WTC11 (cell line): ENCODE data around the gene ALKBH2. TPM values are rescaled to one million over a fixed set of nuclear protein-coding genes. Genes with fewer than 3 reads are reported as not detected.

Source experiments
- ATAC-seq: fragments of 200-7000 bp; cut with Tn5 transposase; 2 replicates; pipeline ENCODE4 v1.10.0; 2021; ENCODE audit warnings: mild to moderate bottlenecking, moderate library complexity
- CTCF ChIA-PET: fragments of 300-600 bp; sonication (Branson Sonifier 250); formaldehyde crosslinking; loops from one replicate; lab custom pipeline; 2021; ENCODE audit warnings: antibody characterized with exemption; lab: Charles Lee
- POLR2A ChIA-PET: fragments of 350-600 bp; sonication (Branson Sonifier 250); formaldehyde crosslinking; loops from one replicate; lab custom pipeline; 2021; ENCODE audit warnings: antibody characterized with exemption; lab: Charles Lee
- DNase-seq: peaks from one replicate; pipeline ENCODE4 v3.0.0; 2021; ENCODE audit warnings: low spot score
- H3K27ac Mint-ChIP-seq: 2 replicates; pipeline ENCODE4 v1.8.0; 2021; ENCODE audit warnings: mixed read lengths
- H3K27me3 Mint-ChIP-seq: 2 replicates; pipeline ENCODE4 v1.8.0; 2021; ENCODE audit warnings: low read depth, mild to moderate bottlenecking, moderate library complexity, mixed read lengths
- H3K36me3 Mint-ChIP-seq: 2 replicates; pipeline ENCODE4 v1.8.0; 2021; ENCODE audit warnings: mixed read lengths
- H3K4me1 Mint-ChIP-seq: 2 replicates; pipeline ENCODE4 v1.8.0; 2022; ENCODE audit warnings: mixed read lengths
- H3K4me3 Mint-ChIP-seq: 2 replicates; pipeline ENCODE4 v1.8.0; 2021; ENCODE audit warnings: mild to moderate bottlenecking, moderate library complexity, mixed read lengths
- H3K9me3 Mint-ChIP-seq: 2 replicates; pipeline ENCODE4 v1.8.0; 2021; ENCODE audit warnings: mixed read lengths
- CBFB ChIP-seq: sonication (generic); formaldehyde crosslinking; IDR thresholded peaks from 2 replicates; pipeline ENCODE4 v1.8.1; 2022; ENCODE audit warnings: mild to moderate bottlenecking, low read depth, missing genetic modification reagents
- CREB1 ChIP-seq: sonication (generic); formaldehyde crosslinking; IDR thresholded peaks from 2 replicates; pipeline ENCODE4 v1.8.0; 2023; ENCODE audit warnings: mild to moderate bottlenecking, missing genetic modification reagents
- CREM ChIP-seq: sonication (generic); formaldehyde crosslinking; IDR thresholded peaks from 2 replicates; pipeline ENCODE4 v1.8.1; 2022; ENCODE audit warnings: mild to moderate bottlenecking, missing genetic modification reagents, moderate library complexity
- ELF4 ChIP-seq: sonication (generic); formaldehyde crosslinking; IDR thresholded peaks from 2 replicates; pipeline ENCODE4 v1.8.1; 2022; ENCODE audit warnings: low read depth, mild to moderate bottlenecking, moderate library complexity, missing genetic modification reagents
- ETV6 ChIP-seq: sonication (generic); formaldehyde crosslinking; IDR thresholded peaks from 2 replicates; pipeline ENCODE4 v1.8.1; 2022; ENCODE audit warnings: mild to moderate bottlenecking, missing genetic modification reagents
- FOXK1 ChIP-seq: sonication (generic); formaldehyde crosslinking; IDR thresholded peaks from 2 replicates; pipeline ENCODE4 v1.8.0; 2022; ENCODE audit warnings: mild to moderate bottlenecking, moderate library complexity, missing genetic modification reagents
- GABPB1 ChIP-seq: sonication (generic); formaldehyde crosslinking; IDR thresholded peaks from 2 replicates; pipeline ENCODE4 v1.8.1; 2023; ENCODE audit warnings: mild to moderate bottlenecking, missing genetic modification reagents
- GRHL2 ChIP-seq: fragments of 250-450 bp; sonication (Bioruptor Pico); IDR thresholded peaks from 2 replicates; pipeline ENCODE4 v1.8.0; 2022; ENCODE audit warnings: mild to moderate bottlenecking, moderate library complexity; ENCODE audit not compliant: insufficient replicate concordance, severe bottlenecking
- IRF2 ChIP-seq: sonication (generic); formaldehyde crosslinking; IDR thresholded peaks from 2 replicates; pipeline ENCODE4 v1.8.0; 2022; ENCODE audit warnings: low read depth, missing genetic modification reagents, borderline replicate concordance
- KAT7 ChIP-seq: sonication (generic); formaldehyde crosslinking; IDR thresholded peaks from 2 replicates; pipeline ENCODE4 v1.8.1; 2023; ENCODE audit warnings: missing genetic modification reagents, mild to moderate bottlenecking, borderline replicate concordance
- NR3C1 ChIP-seq: sonication (generic); formaldehyde crosslinking; conservative IDR thresholded peaks from 2 replicates; pipeline ENCODE4 v1.8.1; 2023; ENCODE audit warnings: low read depth, mild to moderate bottlenecking, missing genetic modification reagents
- SP1 ChIP-seq: sonication (generic); formaldehyde crosslinking; conservative IDR thresholded peaks from 2 replicates; pipeline ENCODE4 v1.8.1; 2022; ENCODE audit warnings: missing genetic modification reagents
- TCF7 ChIP-seq: sonication (generic); formaldehyde crosslinking; IDR thresholded peaks from 2 replicates; pipeline ENCODE4 v1.8.0; 2022; ENCODE audit warnings: mild to moderate bottlenecking, low read depth, missing genetic modification reagents, moderate library complexity
- TEAD1 ChIP-seq: sonication (generic); formaldehyde crosslinking; IDR thresholded peaks from 2 replicates; pipeline ENCODE4 v1.8.0; 2022; ENCODE audit warnings: mild to moderate bottlenecking, missing genetic modification reagents
- ZNF219 ChIP-seq: sonication (generic); formaldehyde crosslinking; IDR thresholded peaks from 2 replicates; pipeline ENCODE4 v1.8.0; 2023; ENCODE audit warnings: missing genetic modification reagents, mild to moderate bottlenecking, borderline replicate concordance
- ZNF423 ChIP-seq: fragments of 250-450 bp; sonication (Bioruptor Pico); IDR thresholded peaks from 2 replicates; pipeline ENCODE4 v2.1.2; 2022; ENCODE audit warnings: mild to moderate bottlenecking, moderate library complexity
- total RNA-seq: library from RNA; stranded (reverse); gene quantifications from 3 replicates; pipeline ENCODE4 v1.2.3, GENCODE V29; 2021
- TF ChIP-seq, protein P1 (sequence below): fragments of 250-450 bp; sonication (Bioruptor Pico); IDR thresholded peaks from 2 replicates; pipeline ENCODE4 v1.9.0; 2021; ENCODE audit warnings: mild to moderate bottlenecking
- TF ChIP-seq, protein P2 (sequence below): sonication (generic); formaldehyde crosslinking; IDR thresholded peaks from 2 replicates; pipeline ENCODE4 v1.8.1; 2023; ENCODE audit warnings: mild to moderate bottlenecking, missing genetic modification reagents, moderate library complexity
- TF ChIP-seq, protein P3 (sequence below): sonication (generic); formaldehyde crosslinking; IDR thresholded peaks from 2 replicates; pipeline ENCODE4 v1.8.0; 2022; ENCODE audit warnings: mild to moderate bottlenecking, missing genetic modification reagents
- TF ChIP-seq, protein P4 (sequence below): sonication (generic); formaldehyde crosslinking; IDR thresholded peaks from 2 replicates; pipeline ENCODE4 v1.8.0; 2023; ENCODE audit warnings: mild to moderate bottlenecking, missing genetic modification reagents
- TF ChIP-seq, protein P5 (sequence below): sonication (generic); formaldehyde crosslinking; IDR thresholded peaks from 2 replicates; pipeline ENCODE4 v1.8.1; 2022; ENCODE audit warnings: missing genetic modification reagents, borderline replicate concordance

Gene ALKBH2
- total RNA-seq, 1 experiment from 2014 or later, result 15.2 TPM

DNA sequence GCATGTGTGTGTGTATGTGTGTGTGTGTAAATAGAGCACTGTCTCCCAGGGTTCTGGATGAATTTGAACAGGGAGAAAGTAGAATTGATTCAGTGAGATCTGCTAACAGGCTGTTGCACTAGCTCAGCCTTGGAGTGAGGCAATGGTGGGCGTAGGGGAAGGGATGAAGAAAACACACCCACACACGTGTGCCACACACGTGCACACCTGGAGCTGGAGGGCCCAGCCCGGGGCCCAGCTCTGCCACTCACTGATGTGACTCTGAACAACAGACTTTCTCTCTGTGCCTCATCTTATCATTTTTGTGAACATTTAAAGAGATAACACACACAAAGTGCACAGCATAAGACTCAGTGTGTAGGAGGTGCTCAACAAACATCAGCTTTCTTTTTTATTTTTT lies 27.3 kb upstream of the ALKBH2 start:
- no peaks in the 10 kb centered on the region; the same call in 1 of the 2 replicates for H3K27me3 Mint-ChIP-seq
- H3K9me3 Mint-ChIP-seq, result no peaks in the 10 kb centered on the region
- POLR2A ChIA-PET, result no interaction called here
- TF ChIP-seq GRHL2 (no peak), TEAD1 (no peak), SP1 (CRISPR knock-in tag) (no peak), NR3C1 (CRISPR knock-in tag) (no peak), FOXK1 (no peak), ZNF423 (CRISPR knock-in tag) (no peak), ZNF219 (CRISPR knock-in tag) (no peak), CREM (no peak), GABPB1 (CRISPR knock-in tag) (no peak), ELF4 (CRISPR knock-in tag) (no peak)
- TF ChIP-seq, protein P1, sequence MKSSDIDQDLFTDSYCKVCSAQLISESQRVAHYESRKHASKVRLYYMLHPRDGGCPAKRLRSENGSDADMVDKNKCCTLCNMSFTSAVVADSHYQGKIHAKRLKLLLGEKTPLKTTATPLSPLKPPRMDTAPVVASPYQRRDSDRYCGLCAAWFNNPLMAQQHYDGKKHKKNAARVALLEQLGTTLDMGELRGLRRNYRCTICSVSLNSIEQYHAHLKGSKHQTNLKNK (CRISPR knock-in tag), result no peak
- TF ChIP-seq, protein P2, sequence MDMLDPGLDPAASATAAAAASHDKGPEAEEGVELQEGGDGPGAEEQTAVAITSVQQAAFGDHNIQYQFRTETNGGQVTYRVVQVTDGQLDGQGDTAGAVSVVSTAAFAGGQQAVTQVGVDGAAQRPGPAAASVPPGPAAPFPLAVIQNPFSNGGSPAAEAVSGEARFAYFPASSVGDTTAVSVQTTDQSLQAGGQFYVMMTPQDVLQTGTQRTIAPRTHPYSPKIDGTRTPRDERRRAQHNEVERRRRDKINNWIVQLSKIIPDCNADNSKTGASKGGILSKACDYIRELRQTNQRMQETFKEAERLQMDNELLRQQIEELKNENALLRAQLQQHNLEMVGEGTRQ (CRISPR knock-in tag), result no peak
- TF ChIP-seq, protein P3, sequence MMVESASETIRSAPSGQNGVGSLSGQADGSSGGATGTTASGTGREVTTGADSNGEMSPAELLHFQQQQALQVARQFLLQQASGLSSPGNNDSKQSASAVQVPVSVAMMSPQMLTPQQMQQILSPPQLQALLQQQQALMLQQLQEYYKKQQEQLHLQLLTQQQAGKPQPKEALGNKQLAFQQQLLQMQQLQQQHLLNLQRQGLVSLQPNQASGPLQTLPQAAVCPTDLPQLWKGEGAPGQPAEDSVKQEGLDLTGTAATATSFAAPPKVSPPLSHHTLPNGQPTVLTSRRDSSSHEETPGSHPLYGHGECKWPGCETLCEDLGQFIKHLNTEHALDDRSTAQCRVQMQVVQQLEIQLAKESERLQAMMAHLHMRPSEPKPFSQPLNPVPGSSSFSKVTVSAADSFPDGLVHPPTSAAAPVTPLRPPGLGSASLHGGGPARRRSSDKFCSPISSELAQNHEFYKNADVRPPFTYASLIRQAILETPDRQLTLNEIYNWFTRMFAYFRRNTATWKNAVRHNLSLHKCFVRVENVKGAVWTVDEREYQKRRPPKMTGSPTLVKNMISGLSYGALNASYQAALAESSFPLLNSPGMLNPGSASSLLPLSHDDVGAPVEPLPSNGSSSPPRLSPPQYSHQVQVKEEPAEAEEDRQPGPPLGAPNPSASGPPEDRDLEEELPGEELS (CRISPR knock-in tag), result no peak
- TF ChIP-seq, protein P4, sequence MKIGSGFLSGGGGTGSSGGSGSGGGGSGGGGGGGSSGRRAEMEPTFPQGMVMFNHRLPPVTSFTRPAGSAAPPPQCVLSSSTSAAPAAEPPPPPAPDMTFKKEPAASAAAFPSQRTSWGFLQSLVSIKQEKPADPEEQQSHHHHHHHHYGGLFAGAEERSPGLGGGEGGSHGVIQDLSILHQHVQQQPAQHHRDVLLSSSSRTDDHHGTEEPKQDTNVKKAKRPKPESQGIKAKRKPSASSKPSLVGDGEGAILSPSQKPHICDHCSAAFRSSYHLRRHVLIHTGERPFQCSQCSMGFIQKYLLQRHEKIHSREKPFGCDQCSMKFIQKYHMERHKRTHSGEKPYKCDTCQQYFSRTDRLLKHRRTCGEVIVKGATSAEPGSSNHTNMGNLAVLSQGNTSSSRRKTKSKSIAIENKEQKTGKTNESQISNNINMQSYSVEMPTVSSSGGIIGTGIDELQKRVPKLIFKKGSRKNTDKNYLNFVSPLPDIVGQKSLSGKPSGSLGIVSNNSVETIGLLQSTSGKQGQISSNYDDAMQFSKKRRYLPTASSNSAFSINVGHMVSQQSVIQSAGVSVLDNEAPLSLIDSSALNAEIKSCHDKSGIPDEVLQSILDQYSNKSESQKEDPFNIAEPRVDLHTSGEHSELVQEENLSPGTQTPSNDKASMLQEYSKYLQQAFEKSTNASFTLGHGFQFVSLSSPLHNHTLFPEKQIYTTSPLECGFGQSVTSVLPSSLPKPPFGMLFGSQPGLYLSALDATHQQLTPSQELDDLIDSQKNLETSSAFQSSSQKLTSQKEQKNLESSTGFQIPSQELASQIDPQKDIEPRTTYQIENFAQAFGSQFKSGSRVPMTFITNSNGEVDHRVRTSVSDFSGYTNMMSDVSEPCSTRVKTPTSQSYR (CRISPR knock-in tag), result no peak
- TF ChIP-seq, all 79 proteins: peak for 0
- DNase-seq, result no peak
- Mint-ChIP-seq H3K36me3 (no peaks in the 10 kb centered on the region), H3K4me1 (peaks cover 12% of the 10 kb centered on the region), H3K27ac (no peak overlapping the region), H3K4me3 (no peak overlapping the region)
- ATAC-seq, result no peak
- CTCF ChIA-PET, result interaction anchor here (0.7 to 1.7 kb wide), 2 partner anchors 9 to 265 kb away, joined by 3 to 9 read pairs; no protein-coding TSS in a partner anchor

DNA sequence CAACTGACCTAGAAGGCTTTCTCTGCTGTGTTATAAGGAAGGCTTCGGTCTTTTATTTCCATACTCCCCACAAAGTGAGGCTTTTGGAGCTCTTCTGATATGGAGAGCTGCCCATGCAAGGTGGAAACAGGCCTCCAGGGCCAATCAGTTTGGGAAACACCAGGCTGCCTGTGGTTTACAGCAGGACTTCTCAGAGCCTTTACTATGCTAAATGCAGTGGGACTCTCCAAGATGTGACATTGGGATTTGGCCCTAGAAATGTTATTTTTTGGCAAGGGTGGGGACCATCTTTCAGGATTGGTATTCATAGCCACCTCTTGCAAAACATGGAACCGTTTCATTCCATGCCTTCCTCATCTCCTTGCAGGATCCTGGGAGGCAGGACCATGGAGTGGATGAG lies 26.8 kb upstream of the ALKBH2 start:
- H3K27ac Mint-ChIP-seq, result no peak overlapping the region

More for the DNA sequence above, 26.8 kb upstream of the ALKBH2 start:
- H3K4me3 Mint-ChIP-seq, result no peak overlapping the region
- CTCF ChIA-PET, result interaction anchor here (0.7 to 1.7 kb wide), 3 partner anchors 8 to 265 kb away, joined by 3 to 9 read pairs (median 3); no protein-coding TSS in a partner anchor
- peaks cover 9% of the 10 kb centered on the region for H3K4me1 Mint-ChIP-seq
- ATAC-seq (no peak), DNase-seq (no peak)
- POLR2A ChIA-PET, result no interaction called here
- no peaks in the 10 kb centered on the region; the same call in 1 of the 2 replicates for H3K27me3 Mint-ChIP-seq
- H3K9me3 Mint-ChIP-seq, result no peaks in the 10 kb centered on the region
- TF ChIP-seq GRHL2, result no peak
- no peak for TF ChIP-seq ETV6
- TF ChIP-seq TCF7 (CRISPR knock-in tag), result no peak
- no peak for TF ChIP-seq IRF2 (CRISPR knock-in tag)
- TF ChIP-seq, protein P5, sequence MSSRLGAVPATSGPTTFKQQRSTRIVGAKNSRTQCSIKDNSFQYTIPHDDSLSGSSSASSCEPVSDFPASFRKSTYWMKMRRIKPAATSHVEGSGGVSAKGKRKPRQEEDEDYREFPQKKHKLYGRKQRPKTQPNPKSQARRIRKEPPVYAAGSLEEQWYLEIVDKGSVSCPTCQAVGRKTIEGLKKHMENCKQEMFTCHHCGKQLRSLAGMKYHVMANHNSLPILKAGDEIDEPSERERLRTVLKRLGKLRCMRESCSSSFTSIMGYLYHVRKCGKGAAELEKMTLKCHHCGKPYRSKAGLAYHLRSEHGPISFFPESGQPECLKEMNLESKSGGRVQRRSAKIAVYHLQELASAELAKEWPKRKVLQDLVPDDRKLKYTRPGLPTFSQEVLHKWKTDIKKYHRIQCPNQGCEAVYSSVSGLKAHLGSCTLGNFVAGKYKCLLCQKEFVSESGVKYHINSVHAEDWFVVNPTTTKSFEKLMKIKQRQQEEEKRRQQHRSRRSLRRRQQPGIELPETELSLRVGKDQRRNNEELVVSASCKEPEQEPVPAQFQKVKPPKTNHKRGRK (CRISPR knock-in tag), result no peak
- TF ChIP-seq KAT7, result no peak
- no peak for TF ChIP-seq CBFB (CRISPR knock-in tag)
- TF ChIP-seq CREB1, result no peak
- no peaks in the 10 kb centered on the region for H3K36me3 Mint-ChIP-seq
